ENCODE results near the gene LCE2B. TPM values are rescaled to one million over a fixed set of nuclear protein-coding genes. Genes with fewer than 3 reads are reported as not detected.

The LCE2B gene
- total and polyA plus RNA-seq, 12 donors: not detected

DNA sequence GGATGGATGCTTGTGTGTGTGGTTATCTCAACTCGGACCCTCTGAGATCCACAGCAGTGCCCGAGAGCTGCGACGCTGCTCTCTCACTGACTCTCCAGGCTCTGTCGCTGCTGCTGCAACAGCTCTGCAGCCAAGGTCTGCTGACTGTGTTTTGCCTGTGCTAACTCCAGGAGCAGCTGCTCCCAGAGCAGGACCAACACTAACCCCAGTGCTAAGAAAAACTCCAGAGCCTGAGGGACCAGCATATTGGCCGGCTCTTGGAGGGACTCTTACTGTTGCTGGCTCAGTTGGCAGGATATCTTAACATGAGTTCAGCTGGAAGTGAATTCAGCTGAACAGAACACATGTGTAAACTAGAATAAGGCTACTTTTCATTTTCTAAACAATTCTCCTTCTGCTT is 6.5 kb upstream of the LCE2B start:
- TF ChIP-seq POLR2A (IDR thresholded peaks at IDR 0.05): no peak
- TF ChIP-seq, protein P1, sequence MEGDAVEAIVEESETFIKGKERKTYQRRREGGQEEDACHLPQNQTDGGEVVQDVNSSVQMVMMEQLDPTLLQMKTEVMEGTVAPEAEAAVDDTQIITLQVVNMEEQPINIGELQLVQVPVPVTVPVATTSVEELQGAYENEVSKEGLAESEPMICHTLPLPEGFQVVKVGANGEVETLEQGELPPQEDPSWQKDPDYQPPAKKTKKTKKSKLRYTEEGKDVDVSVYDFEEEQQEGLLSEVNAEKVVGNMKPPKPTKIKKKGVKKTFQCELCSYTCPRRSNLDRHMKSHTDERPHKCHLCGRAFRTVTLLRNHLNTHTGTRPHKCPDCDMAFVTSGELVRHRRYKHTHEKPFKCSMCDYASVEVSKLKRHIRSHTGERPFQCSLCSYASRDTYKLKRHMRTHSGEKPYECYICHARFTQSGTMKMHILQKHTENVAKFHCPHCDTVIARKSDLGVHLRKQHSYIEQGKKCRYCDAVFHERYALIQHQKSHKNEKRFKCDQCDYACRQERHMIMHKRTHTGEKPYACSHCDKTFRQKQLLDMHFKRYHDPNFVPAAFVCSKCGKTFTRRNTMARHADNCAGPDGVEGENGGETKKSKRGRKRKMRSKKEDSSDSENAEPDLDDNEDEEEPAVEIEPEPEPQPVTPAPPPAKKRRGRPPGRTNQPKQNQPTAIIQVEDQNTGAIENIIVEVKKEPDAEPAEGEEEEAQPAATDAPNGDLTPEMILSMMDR (IDR thresholded peaks at IDR 0.05): no peak
- no peaks in the 10 kb centered on the region for H3K9me3 ChIP-seq (replicated peaks in 1 of 3)
- H3K4me3 ChIP-seq: no peak overlapping the region
- H3K27ac ChIP-seq: no peak overlapping the region
- no peaks in the 10 kb centered on the region for H3K4me1 ChIP-seq (replicated peaks in 1 of 2)
- intact Hi-C loops (cut with DNase I): no loop called here
- 70 to 79% (median 76%) methylated on average over 6 of the region's 6 CpGs for WGBS, 4 donors
- no peak for DNase-seq
- no peaks in the 10 kb centered on the region for H3K27me3 ChIP-seq
- H3K36me3 ChIP-seq (replicated peaks in 1 of 2): no peaks in the 10 kb centered on the region

DNA sequence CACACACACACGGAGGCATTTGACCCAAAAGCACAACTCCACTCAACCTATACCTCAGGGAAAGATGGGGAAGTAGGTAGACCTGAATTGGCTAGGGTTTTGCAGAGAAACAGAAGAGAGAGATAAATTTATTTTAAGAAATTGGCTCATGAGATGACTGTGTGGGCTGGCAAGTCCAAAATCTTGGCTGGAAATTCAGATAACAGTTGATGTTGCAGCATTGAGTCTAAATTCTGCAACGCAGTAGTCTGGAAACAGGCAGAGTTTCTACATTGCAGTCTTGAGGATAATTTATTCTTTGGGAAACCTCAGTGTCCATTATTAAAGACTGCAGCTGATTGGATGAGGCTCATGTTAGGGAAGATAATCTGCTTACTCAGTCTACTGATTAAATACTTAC is 4.3 kb upstream of the LCE2B start:
- H3K27me3 ChIP-seq: peaks cover 6% of the 10 kb centered on the region
- no peaks in the 10 kb centered on the region for H3K4me1 ChIP-seq (replicated peaks in 1 of 2)
- no peak overlapping the region for H3K27ac ChIP-seq
- no peak for TF ChIP-seq POLR2A (IDR thresholded peaks at IDR 0.05)
- TF ChIP-seq, protein P1 (IDR thresholded peaks at IDR 0.05): no peak
- H3K36me3 ChIP-seq (replicated peaks in 1 of 2): no peaks in the 10 kb centered on the region
- intact Hi-C loops (cut with DNase I): no loop called here
- no peak overlapping the region for H3K4me3 ChIP-seq
- 54 to 72% (median 66%) methylated on average over 2 of the region's 2 CpGs for WGBS, 4 donors
- DNase-seq: no peak
- H3K9me3 ChIP-seq (replicated peaks in 1 of 3): no peaks in the 10 kb centered on the region

DNA sequence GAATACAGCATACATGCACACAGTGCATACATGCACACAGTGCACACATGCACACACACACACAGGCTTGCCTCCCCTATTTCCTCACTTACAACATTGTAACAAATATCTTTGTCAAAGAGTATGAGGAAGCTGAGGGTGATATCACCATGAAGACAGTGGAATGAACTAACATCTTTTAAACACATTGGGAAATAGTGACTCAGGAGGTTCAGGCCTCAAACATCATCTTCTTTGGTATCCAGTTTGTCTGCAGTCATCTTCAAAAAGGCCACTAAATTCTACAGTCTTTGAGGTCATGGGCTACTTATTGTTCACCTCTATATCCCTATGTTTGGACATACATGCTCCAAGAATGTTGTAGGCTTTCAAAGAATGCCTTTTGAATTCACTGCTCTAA is 2.1 kb upstream of the LCE2B start:
- TF ChIP-seq, protein P1 (IDR thresholded peaks at IDR 0.05): no peak
- TF ChIP-seq POLR2A (IDR thresholded peaks at IDR 0.05): no peak
- H3K27ac ChIP-seq: no peak overlapping the region
- no peak for DNase-seq
- H3K4me3 ChIP-seq: no peak overlapping the region
- no peaks in the 10 kb centered on the region for H3K4me1 ChIP-seq (replicated peaks in 1 of 2)
- H3K36me3 ChIP-seq (replicated peaks in 1 of 2): no peaks in the 10 kb centered on the region
- H3K9me3 ChIP-seq (replicated peaks in 1 of 3): no peaks in the 10 kb centered on the region
- intact Hi-C loops (cut with DNase I): no loop called here
- H3K27me3 ChIP-seq: peaks cover 6% of the 10 kb centered on the region

DNA sequence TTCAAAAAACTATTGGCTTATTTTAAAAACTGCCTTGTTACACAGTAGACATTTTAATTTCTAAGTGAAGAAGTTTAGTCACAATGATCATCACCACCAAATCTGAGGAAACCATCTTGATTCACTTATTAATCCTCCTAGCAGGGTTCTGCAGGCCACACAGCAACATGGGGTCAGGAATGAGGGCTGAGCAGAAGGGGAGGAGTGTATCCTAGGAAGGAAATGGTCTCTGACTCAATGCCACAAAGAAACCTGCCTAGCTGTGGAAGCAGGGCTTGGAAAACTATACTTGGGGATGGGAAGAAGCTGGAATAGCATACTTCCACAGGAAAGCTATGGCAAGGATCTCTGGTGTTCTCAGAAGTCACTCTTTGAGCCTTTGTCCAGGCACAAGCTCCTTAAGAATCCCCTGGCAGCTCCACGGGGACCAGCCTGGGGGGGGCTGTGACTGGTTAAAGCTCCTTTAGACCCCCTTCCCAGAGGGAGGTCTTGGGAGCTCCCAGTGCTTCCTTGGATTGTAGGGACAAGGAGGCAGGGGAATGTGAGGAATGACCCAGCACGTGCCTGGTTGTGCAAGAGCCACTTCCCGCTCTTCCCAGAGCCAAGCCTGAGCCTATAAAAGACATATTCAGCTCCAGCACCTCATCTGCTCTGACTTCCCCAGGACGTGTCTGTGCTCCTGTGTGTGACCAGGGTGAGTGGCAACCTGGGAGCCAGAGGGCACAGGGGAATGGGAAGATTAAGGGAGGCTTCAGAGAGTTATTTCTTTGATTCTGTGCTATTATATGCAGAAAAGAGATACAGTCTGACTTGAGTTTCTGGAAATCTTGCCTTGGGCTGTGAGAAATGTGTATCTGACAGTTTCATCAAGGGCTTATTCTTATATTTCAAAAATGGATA is 12.0 kb downstream of the LCE2B start, which contains the start of gene LCE2A:
Gene LCE2A, plus strand, starts transcription at position 645 of the 900 bp plus-strand sequence. CDS start 557 bp downstream, outside the sequence.
- WGBS, 4 donors: 36 to 53% (median 47%) methylated on average over 3 to 4 of the region's 4 CpGs
- H3K27ac ChIP-seq: no peak within 1 kb of the TSS
- H3K27me3 ChIP-seq: no peaks in the 10 kb centered on the region
- TF ChIP-seq, protein P1 (IDR thresholded peaks at IDR 0.05): no peak
- TF ChIP-seq POLR2A (IDR thresholded peaks at IDR 0.05): no peak
- H3K9me3 ChIP-seq (replicated peaks in 1 of 3): no peaks in the 10 kb centered on the region
- H3K36me3 ChIP-seq (replicated peaks in 1 of 2): no peaks in the 10 kb centered on the region
- intact Hi-C loops (cut with DNase I): no loop called here
- DNase-seq: no peak
- no peak within 1 kb of the TSS for H3K4me3 ChIP-seq
- H3K4me1 ChIP-seq (replicated peaks in 1 of 2): no peaks in the 10 kb centered on the region

All from adrenal gland (tissue), 12 donors.